H54 (cell line): Measurements from ENCODE around the gene CA9.

Experiments
- DNase-seq: peaks from one replicate; pipeline ENCODE4 v3.0.0; 2011; ENCODE audit warnings: low spot score, mixed read lengths; ENCODE audit not compliant: insufficient read length
- FAIRE-seq: peaks from 3 replicates; lab custom pipeline; 2011; peaks lifted over from hg19 to GRCh38; lab: Jason Lieb, UNC
- POLR2A ChIP-seq: IDR thresholded peaks from 2 replicates; pipeline ENCODE4 v1.6.1; 2011; ENCODE audit warnings: low read depth, mild to moderate bottlenecking, low read length

The CA9 gene

GRCh38 chr9:35703906-35704672 is 30.4 kb downstream of the CA9 start:
- TF ChIP-seq POLR2A: no peak
- DNase-seq (no peak), FAIRE-seq (no peak)

DNA sequence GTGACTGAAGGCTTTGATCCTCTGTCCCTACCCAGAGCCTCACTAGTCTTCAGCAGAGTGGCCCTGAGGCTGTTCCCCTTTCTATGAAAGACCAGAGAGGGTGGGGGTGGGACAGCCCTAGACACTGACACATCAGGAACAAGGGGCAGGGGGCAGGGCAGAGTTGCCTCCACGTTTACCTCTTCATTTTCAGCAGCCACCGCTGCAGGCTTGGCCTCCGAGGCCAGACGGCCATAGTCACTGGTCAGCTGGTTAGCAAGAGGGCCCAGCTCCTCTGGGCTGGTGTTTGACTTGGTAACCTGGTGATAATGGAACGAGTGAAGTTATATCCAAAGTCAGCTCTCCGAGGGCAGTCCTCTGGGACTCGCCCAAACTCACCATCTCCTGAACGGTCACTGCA is 31.6 kb downstream of the CA9 start:
- FAIRE-seq (no peak), DNase-seq (no peak)
- no peak for TF ChIP-seq POLR2A

DNA sequence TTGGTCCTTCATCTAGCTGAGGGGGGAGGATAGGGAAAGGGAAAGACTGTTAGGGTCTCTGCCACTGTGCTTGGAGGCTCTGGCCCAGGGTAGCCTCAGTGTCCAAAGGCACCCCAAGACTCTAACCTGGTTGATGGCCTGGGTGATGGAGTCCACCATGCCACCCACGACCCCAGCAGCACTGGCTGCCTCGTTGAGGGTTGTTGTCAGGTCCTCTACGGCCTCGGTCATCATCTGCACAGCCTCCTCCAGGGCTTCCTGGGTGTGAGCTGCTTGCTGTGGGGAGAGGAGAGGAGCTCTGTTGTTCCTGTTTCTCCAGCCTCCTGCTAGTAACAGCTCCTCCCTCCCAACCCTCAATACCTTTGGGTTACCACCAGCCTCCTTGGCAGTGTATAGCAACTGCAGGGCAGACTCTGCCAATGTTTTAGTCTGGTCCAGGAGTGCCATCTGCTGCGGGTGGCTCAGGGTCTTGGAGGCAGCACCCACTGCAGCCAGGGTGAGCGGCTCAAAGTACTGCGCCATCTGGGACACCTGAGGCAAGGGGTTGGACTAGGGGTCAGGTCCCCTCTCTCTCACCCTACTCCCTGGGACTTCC is 32.2 kb downstream of the CA9 start:
- FAIRE-seq: no peak

GRCh38 chr9:35706951-35707350 is 33.2 kb downstream of the CA9 start:
- no peak for FAIRE-seq
- no peak for TF ChIP-seq POLR2A
- DNase-seq: no peak

More for the DNA sequence above, 32.2 kb downstream of the CA9 start:
- TF ChIP-seq POLR2A: no peak
- no peak for DNase-seq

DNA sequence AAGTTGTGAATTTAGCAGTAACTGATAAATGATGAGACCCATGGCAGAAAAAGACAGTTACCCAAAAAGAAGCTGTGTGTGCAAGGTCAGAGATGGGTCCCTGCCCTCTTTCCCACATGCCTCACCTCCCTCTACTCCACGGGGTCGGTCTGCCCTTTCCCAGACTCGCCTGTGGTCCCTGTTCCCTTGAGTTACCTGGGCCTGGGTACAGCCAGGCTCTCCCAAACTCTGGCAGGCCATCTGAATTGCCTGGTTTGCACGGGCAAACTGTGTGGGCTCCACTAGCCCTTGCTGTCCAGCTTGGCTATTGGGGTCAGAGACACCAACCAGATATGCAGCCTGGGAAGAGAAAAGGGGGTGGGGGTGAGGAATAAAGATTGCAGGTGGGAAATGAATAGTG is 34.4 kb downstream of the CA9 start:
- no peak for TF ChIP-seq POLR2A
- no peak for FAIRE-seq
- DNase-seq: no peak

DNA sequence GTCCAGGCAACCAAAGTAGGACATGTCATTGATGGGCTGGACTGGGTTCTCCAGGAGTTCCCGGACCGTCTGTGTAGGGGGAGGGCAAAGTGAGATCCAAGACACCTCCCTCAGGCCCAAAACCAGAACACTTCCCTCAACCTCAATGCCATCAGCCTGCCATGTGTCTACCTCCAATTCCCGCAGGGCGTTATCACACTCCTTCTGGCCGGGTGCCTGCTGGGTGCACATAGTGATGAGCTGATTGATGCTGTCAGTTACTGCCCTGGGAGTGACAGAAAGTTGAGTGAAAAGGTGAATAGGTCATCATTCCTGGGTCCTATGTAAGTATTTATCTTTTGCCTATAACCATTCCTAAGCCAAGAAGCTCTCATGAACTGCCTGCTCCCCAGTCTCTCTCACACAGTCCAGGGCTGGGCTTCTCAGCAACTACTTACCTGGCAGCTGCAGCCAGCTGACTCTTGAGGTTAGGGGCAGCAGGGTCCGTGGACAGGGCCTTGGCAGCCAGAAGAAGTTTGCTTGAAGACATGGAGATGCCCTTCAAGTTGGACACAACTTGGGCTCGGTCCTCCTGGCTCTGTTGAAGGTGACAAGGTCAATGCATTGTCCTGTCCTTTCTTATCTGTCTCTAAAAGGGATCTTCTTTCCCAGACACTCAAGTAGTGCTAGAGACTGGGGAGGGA is 37.2 kb downstream of the CA9 start:
- TF ChIP-seq POLR2A: no peak
- FAIRE-seq (no peak), DNase-seq (no peak)

DNA sequence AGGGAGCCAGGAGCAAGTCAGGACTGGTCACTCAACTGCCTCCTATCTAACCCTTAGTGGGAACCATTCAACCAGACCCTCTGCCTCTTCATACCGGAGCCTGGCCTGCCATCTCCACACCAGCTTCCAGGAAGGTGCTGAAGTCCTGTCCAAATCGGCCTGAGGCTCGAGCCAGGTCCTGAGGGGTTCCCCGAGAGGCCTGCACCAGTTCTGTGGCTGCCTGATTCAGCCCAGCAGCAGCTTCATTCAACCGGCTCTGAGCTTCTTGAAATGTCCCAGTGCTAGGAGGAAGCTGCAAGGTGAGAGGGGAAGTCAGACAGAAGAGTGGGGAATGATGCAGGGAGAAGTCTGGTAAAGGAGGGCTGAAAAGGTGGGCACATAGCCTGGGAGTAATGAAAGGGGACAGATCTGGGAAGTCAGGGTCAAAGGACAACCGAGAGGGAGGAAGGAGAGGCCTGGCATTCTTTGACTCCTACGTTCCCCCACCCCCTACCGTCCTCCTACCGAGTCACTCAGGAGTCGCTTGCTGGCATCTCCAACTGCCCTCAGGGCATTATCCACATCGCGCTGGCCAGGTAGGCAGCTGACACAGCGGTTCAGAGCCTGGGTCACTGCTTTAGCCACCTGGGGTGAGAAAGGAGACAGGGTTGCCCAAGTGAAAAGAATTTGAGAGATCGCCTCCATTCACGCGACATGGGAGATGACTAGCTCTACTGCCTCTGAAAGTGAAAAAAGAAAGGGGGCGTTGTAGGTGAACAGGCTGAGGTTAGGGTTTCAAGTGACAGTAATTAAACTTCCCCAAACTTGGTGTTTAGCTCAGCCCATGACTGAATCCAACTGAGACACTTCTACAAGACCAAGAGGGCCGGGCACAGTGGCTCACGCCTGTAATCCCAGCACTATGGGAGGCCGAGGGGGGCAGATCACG is 38.0 kb downstream of the CA9 start:
- DNase-seq (no peak), FAIRE-seq (no peak)
- TF ChIP-seq POLR2A: no peak

DNA sequence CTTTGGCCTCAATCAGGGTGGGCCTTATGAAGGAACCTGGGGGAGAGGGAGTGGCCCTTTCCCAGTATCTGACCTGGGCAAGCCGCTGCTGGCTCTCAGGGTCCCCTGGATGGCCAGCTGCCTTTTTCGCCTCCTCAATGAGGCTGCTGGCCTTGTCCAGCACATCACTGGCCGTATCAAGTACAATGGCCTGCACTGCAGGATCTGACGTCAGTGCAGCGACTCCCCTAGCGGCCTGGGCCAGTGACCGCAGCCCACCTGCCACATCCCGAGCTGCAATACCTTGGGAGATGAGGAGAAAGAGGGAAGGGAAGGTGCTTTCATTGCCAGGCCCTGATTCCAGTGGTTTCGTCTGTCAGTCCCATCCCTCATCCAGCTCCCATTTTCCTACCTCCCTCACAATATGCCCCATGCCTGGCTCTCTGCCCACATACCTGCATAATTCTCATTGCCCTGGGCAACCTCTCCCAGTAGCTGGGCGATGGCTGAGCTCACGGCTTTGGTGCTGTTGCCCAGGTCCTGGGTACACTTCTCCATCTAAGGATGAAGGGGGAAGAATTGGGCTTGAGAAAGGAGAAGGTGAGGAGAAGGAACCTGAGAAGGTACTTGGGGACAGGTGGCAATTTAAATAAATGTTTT is 39.2 kb downstream of the CA9 start:
- DNase-seq (no peak), FAIRE-seq (no peak)
- TF ChIP-seq POLR2A: no peak

GRCh38 chr9:35713578-35713977 is 39.9 kb downstream of the CA9 start:
- TF ChIP-seq POLR2A: no peak
- DNase-seq: no peak
- no peak for FAIRE-seq

DNA sequence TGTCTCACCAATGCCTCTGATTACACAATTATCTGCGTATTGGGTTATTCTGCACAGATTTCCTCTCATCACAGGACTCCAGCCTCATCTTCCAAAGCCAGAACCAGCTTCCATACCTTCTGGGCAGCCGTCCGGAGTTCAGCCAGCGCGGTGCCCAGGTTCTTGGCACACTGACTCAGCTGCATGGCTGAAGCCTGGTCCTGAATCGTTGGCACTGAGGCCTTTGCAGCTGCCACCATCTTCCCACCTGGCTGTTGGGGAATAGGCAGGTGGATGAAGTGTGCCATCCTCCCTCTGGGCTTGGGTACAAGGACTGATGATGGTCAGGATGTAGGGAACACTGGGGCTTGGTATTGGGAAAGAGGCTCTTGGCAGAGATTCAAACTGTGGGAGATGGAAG is 40.4 kb downstream of the CA9 start:
- no peak for TF ChIP-seq POLR2A
- no peak for FAIRE-seq
- no peak for DNase-seq

GRCh38 chr9:35714579-35715252 is 41.0 kb downstream of the CA9 start:
- DNase-seq (no peak), FAIRE-seq (no peak)
- TF ChIP-seq POLR2A: no peak

GRCh38 chr9:35716230-35716629 is 42.5 kb downstream of the CA9 start:
- FAIRE-seq: no peak
- no peak for DNase-seq
- no peak for TF ChIP-seq POLR2A
